HCT116 (cell line): ENCODE measurements around the gene BCL11A.

ENCODE experiments used
- SRF ChIP-seq: IDR thresholded peaks from 2 replicates; pipeline ENCODE4 v1.6.1; 2012; ENCODE audit warnings: low read depth
- TF ChIP-seq, protein P1 (sequence below), 3 experiments: fragments of 200-600 bp in 1 of 3; sonication (generic) in 1 of 3; IDR thresholded peaks in 2 of 3; conservative IDR thresholded peaks in 1 of 3; 2 replicates each; pipeline ENCODE4 v1.5.1; 2012 to 2017; ENCODE audit warnings: low read depth in 2 of 3, low read length in 2 of 3, antibody characterized with exemption in 1 of 3, borderline replicate concordance in 1 of 3, control low read depth in 1 of 3, mild to moderate bottlenecking in 1 of 3, mixed read lengths in 1 of 3, mixed run types in 1 of 3, moderate library complexity in 1 of 3; ENCODE audit not compliant: insufficient read depth in 1 of 3

DNA sequence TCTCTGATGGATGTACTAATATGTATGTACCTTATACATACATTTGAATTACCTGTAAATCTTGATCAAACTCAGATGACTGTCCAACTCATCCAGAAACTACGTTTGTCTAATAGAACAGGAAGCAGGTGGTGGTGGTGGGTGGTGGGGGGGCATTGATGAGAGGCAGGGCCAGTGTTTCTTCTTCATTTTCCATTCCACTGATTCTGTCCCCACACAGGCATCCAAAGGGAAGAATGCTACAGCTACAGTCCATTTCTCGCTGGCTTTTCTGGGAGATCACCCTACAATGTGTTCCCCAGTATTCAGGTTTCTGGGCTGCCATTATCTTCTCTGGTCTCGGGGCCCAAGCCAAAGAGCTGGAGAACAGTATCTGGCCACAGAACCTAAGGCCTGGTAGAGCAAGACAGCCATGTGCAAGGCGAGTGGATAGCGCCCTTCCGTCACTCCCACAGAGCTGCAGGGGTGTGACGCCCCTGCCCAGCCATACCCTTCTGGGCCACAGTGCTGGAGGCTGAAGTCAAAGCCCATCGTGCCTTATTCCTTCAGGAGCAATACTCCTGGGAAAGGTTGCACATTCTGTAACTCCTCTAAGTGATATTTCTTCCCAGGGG is 54.5 kb downstream of the BCL11A start:
- no peak for TF ChIP-seq SRF
- TF ChIP-seq, protein P1, sequence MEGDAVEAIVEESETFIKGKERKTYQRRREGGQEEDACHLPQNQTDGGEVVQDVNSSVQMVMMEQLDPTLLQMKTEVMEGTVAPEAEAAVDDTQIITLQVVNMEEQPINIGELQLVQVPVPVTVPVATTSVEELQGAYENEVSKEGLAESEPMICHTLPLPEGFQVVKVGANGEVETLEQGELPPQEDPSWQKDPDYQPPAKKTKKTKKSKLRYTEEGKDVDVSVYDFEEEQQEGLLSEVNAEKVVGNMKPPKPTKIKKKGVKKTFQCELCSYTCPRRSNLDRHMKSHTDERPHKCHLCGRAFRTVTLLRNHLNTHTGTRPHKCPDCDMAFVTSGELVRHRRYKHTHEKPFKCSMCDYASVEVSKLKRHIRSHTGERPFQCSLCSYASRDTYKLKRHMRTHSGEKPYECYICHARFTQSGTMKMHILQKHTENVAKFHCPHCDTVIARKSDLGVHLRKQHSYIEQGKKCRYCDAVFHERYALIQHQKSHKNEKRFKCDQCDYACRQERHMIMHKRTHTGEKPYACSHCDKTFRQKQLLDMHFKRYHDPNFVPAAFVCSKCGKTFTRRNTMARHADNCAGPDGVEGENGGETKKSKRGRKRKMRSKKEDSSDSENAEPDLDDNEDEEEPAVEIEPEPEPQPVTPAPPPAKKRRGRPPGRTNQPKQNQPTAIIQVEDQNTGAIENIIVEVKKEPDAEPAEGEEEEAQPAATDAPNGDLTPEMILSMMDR (IDR thresholded peaks at IDR 0.05 in 2 of 3, conservative IDR thresholded peaks at IDR 0.05 in 1 of 3; ENCODE audit: borderline replicate concordance in 1 of 3, insufficient read depth in 1 of 3, low read depth in 2 of 3, low read length in 2 of 3): no peak
